ENCODE results near the gene CFAP99. TPM values are rescaled to one million over a fixed set of nuclear protein-coding genes. Genes with fewer than 3 reads are reported as not detected.

Gene CFAP99
- not detected in 3 replicates for total RNA-seq
- long read RNA-seq: 0 reads

DNA sequence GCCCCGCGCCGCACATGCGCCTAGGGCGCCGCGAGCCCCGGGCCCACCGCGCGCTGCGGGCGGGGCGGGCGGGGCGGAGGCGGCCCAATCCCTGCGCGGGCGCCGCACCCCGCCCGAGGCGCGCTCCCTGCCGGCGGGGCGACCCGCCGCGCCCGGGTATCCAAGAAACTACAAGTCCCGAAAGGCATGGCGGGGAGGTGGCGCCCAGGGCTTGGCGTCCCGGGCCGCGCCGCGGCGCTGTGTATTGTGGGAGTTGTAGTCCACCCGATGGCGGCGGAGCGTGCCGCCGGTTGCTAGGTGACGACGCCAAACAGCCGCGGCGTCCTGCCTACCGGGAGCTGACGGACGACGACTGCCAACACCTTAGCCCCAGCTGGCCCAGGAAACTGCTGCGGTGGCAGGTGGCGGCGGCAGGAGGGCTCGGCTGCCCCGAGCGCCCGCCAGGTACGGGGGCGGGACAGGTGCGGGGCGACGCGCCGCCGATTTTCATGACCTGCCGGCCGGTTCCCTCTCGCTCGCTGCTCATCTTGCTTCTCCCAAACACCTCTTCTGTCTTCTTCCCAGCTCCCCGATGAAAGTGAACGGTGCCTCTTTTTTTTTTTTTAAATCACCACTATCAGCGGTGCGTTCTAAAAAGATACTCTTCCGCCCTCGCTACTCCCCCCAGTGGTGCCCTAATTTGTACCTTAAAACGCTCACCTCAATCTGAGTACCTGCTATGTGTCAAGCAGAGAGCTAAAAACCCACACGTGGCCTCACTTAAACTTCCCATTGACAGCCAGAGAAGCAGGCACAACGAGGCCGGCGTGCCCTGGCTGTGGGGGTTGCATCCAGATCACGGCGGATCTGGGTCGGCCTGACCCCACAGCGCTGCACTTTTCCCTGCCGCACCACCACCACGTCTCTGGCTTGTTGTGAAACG, at the start of gene CFAP99:
TSS of gene CFAP99 (plus strand) at position 306 of the 922 bp plus-strand sequence.
- H3K4me1 Mint-ChIP-seq (ENCODE audit: low read depth): peaks cover 25% of the 10 kb centered on the region
- peaks cover 3% of the 10 kb centered on the region for H3K36me3 Mint-ChIP-seq (ENCODE audit: low read depth)
- peak; percentile 47 for TF ChIP-seq CTCF (IDR thresholded peaks at IDR 0.05)
- H3K9me3 Mint-ChIP-seq (ENCODE audit: low read depth): no peaks in the 10 kb centered on the region
- peak; percentile 98 for DNase-seq (ENCODE audit: low spot score)
- H3K27ac Mint-ChIP-seq (ENCODE audit: unreplicated experiment): peak within 1 kb of the TSS; percentile 76
- peak within 1 kb of the TSS; percentile 83 for H3K4me3 Mint-ChIP-seq (ENCODE audit: unreplicated experiment)
- H3K27me3 Mint-ChIP-seq (ENCODE audit: low read depth): peaks cover 46% of the 10 kb centered on the region

DNA sequence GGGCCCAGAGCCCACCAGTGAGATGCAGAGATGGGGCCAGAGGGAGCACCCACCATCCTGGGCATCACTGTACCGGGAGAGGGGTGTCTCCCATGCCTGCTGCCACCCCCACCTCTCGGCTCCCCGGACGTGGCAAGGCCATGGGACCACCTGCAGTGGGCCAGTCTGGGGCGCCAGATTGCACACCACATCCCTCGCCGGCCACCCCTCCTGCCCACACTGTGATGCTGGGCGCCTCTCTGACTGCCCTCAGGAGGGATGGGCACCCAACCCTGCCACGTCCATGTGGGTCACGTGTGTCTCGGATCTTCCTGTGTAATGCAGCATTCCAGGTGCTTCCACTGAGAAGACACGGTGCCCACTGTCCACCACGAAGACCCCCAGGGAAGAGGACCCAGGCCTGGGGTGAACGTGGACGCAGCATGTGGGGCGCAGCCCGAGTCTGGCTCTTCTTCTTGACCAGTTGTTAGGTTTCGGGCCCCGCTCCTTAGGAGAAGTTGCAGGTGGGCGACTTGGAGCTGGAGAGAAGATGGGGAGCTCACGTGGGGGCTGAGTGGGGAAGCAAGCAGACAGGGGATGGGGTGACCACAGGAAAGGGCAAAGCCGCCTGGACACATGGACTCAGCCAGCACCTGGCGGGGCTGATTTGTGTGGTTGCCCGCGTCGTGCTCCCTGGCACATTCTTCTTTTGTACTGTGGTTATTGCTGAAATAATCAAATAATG, 48.0 kb upstream of the CFAP99 start:
- Mint-ChIP-seq H3K4me1 (ENCODE audit: low read depth) (no peaks in the 10 kb centered on the region), H3K27me3 (ENCODE audit: low read depth) (peaks cover 38% of the 10 kb centered on the region), H3K4me3 (ENCODE audit: unreplicated experiment) (no peak overlapping the region), H3K36me3 (ENCODE audit: low read depth) (peaks cover 6% of the 10 kb centered on the region), H3K9me3 (ENCODE audit: low read depth) (peaks cover 7% of the 10 kb centered on the region), H3K27ac (ENCODE audit: unreplicated experiment) (no peak overlapping the region)
- no peak for TF ChIP-seq CTCF (IDR thresholded peaks at IDR 0.05)
- peak; percentile 82 for DNase-seq (ENCODE audit: low spot score)

DNA sequence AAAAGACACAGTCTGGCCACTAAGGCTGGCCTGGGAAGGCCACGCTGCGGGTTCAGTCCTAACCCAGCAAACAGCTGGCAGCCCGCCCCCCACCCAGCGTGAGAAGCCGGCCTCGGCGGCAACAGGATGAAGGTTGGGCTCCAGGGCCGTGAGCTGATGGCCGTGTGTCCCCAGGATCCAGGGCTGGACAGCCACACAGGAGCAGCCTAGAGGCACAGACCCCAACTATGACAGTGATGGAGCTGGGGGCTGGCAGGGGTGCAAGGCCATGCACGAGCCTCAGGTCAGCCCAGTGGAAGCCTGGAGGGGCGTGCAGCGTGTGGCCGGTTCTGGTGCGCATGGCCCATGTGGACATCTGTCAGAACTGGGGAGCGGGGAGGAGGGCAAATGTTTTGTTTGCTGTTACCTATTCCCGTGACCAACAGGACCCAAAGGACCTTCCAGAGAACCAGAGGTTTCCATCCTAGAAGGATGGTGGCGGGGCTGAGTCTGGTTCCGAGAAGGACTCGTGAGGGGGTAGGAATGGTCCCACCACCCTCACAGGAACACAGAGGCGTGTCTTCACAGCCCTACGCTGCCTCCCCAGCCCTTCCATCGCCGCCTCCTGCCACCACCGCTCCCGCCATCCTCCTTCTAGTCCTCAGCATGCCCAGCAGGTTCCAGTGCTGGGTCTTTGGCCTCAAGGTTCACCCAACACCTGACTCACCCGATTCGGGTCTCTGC, 46.8 kb upstream of the CFAP99 start:
- Mint-ChIP-seq H3K36me3 (ENCODE audit: low read depth) (peaks cover 6% of the 10 kb centered on the region), H3K27ac (ENCODE audit: unreplicated experiment) (no peak overlapping the region), H3K9me3 (ENCODE audit: low read depth) (peaks cover 7% of the 10 kb centered on the region), H3K4me3 (ENCODE audit: unreplicated experiment) (no peak overlapping the region), H3K4me1 (ENCODE audit: low read depth) (no peaks in the 10 kb centered on the region), H3K27me3 (ENCODE audit: low read depth) (peaks cover 38% of the 10 kb centered on the region)
- peak; percentile 59 for DNase-seq (ENCODE audit: low spot score)
- TF ChIP-seq CTCF (IDR thresholded peaks at IDR 0.05): no peak

GRCh38 chr4:2372488-2373030, 46.2 kb upstream of the CFAP99 start:
- H3K9me3 Mint-ChIP-seq (ENCODE audit: low read depth): peaks cover 7% of the 10 kb centered on the region
- peaks cover 6% of the 10 kb centered on the region for H3K36me3 Mint-ChIP-seq (ENCODE audit: low read depth)
- peaks cover 42% of the 10 kb centered on the region for H3K27me3 Mint-ChIP-seq (ENCODE audit: low read depth)
- H3K4me1 Mint-ChIP-seq (ENCODE audit: low read depth): no peaks in the 10 kb centered on the region
- H3K4me3 Mint-ChIP-seq (ENCODE audit: unreplicated experiment): no peak overlapping the region
- H3K27ac Mint-ChIP-seq (ENCODE audit: unreplicated experiment): no peak overlapping the region
- TF ChIP-seq CTCF (IDR thresholded peaks at IDR 0.05): no peak
- peak; percentile 75 for DNase-seq (ENCODE audit: low spot score)
